Endodermal cell (in vitro differentiated cells): ENCODE data around the gene PLAC8. TPM values are rescaled to one million over a fixed set of nuclear protein-coding genes. Genes with fewer than 3 reads are reported as not detected.
"Not testable (repeated sequence)": the region's sequence is repeated elsewhere in the genome, so short reads cannot be mapped to it uniquely, and the experiment has no call there.

ENCODE experiments used
- DNase-seq: peaks from one replicate; pipeline ENCODE4 v3.0.0-alpha.2; 2017
- H3K27ac ChIP-seq: 2 replicates; pipeline ENCODE4 v1.5.1; 2013; ENCODE audit warnings: mild to moderate bottlenecking, low read depth, low read length, moderate library complexity
- H3K27me3 ChIP-seq: 2 replicates; pipeline ENCODE4 v1.6.1; 2013; ENCODE audit warnings: mild to moderate bottlenecking, low read length, moderate library complexity; ENCODE audit not compliant: insufficient read depth, control insufficient read depth, poor library complexity, severe bottlenecking
- H3K36me3 ChIP-seq: 2 replicates; pipeline ENCODE4 v1.7.0; 2013; ENCODE audit warnings: mild to moderate bottlenecking, low read length, moderate library complexity; ENCODE audit not compliant: control insufficient read depth, insufficient read depth
- H3K4me1 ChIP-seq: one replicate; pipeline ENCODE4 v1.7.0; 2013; ENCODE audit warnings: low read length; ENCODE audit not compliant: control insufficient read depth, insufficient read depth
- H3K4me3 ChIP-seq: 2 replicates; pipeline ENCODE4 v1.5.1; 2013; ENCODE audit warnings: mild to moderate bottlenecking, low read length, moderate library complexity
- H3K9ac ChIP-seq: 2 replicates; pipeline ENCODE4 v1.6.1; 2013; ENCODE audit warnings: mild to moderate bottlenecking, low read length, moderate library complexity; ENCODE audit not compliant: poor library complexity, severe bottlenecking; ENCODE audit errors: extremely low read depth
- H3K9me3 ChIP-seq: 2 replicates; pipeline ENCODE4 v1.6.1; 2013; ENCODE audit warnings: mild to moderate bottlenecking, low read length, moderate library complexity; ENCODE audit not compliant: control insufficient read depth
- H3K27ac Mint-ChIP-seq: 2 replicates; pipeline ENCODE4 v1.8.0; 2020; ENCODE audit warnings: mixed read lengths
- H3K27me3 Mint-ChIP-seq: 2 replicates; pipeline ENCODE4 v1.8.0; 2021; ENCODE audit warnings: mild to moderate bottlenecking, mixed read lengths; ENCODE audit not compliant: insufficient read depth
- H3K36me3 Mint-ChIP-seq: 2 replicates; pipeline ENCODE4 v1.8.0; 2020; ENCODE audit warnings: low read depth, mixed read lengths
- H3K4me1 Mint-ChIP-seq: 2 replicates; pipeline ENCODE4 v1.8.0; 2020; ENCODE audit warnings: mixed read lengths
- H3K4me3 Mint-ChIP-seq: 2 replicates; pipeline ENCODE4 v1.8.0; 2020; ENCODE audit warnings: mild to moderate bottlenecking, moderate library complexity, mixed read lengths
- H3K9me3 Mint-ChIP-seq: 2 replicates; pipeline ENCODE4 v1.8.0; 2020; ENCODE audit warnings: mild to moderate bottlenecking, mixed read lengths
- WGBS, 2 experiments: methylation state at CpG; one replicate each; pipeline versions ENCODE4 v1.1.5 to v1.1.7; 2013; ENCODE audit warnings: missing lambda C conversion rate in 2 of 2, mixed read lengths in 1 of 2; ENCODE audit not compliant: insufficient coverage in 1 of 2, insufficient read length in 1 of 2; 5-methylcytosine and 5-hydroxymethylcytosine counted together
- total RNA-seq, 2 donors: library from RNA; stranded (reverse); fragmentation: NEBNext Ultra II Directional in 1 of 2; extraction: Animal tissue kit (Norgen Biotek cat#: 25700) in 1 of 2; gene quantifications; 2 replicates in 1 of 2; 3 replicates in 1 of 2; pipeline ENCODE4 v1.2.1, GENCODE V29; 2021
- TF ChIP-seq, protein P1 (sequence below): fragments of 200-600 bp; sonication (generic); conservative IDR thresholded peaks from 2 replicates; pipeline ENCODE4 v1.5.0; 2021; ENCODE audit warnings: antibody characterized with exemption, mild to moderate bottlenecking

The PLAC8 gene
- total RNA-seq, 2 donors from 2014 or later = 1.8 to 2.6 TPM

DNA sequence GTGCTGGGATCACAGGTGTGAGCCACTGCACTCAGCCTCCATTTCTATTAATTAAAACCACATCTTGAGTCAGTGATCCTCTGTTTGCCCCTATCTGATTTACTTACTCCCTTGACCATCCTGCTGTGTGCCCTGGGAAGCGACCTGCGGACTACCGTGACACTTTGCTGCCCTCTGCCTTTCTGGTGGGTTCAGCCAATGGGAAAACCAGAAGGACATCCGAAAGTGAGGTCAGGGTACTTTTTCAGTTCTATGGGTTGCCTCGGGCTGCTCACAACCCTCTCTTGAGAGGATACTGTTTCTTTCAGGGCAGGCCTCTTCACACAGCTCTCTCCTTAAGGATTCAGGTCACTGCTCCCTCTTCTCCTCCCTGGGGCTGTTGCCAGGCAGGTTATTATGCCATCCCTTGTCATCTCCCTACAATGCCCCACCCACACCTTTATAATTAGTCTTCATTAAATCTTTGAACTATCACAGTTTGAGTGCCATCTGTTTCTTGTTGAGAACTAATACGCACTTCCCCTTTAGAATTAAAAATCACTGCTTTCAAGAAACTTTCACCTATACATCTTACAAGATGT, 21.4 kb downstream of the PLAC8 start:
- Mint-ChIP-seq H3K36me3 (no peaks in the 10 kb centered on the region), H3K4me3 (no peak overlapping the region), H3K27me3 (no peaks in the 10 kb centered on the region), H3K27ac (no peak overlapping the region), H3K4me1 (no peaks in the 10 kb centered on the region), H3K9me3 (no peaks in the 10 kb centered on the region)
- Histone ChIP-seq H3K27me3 (no peaks in the 10 kb centered on the region), H3K4me3 (no peak overlapping the region), H3K36me3 (no peaks in the 10 kb centered on the region), H3K27ac (no peak overlapping the region), H3K4me1 (no peaks in the 10 kb centered on the region), H3K9ac (no peak overlapping the region), H3K9me3 (no peaks in the 10 kb centered on the region)
- DNase-seq = peak; percentile 81
- TF ChIP-seq, protein P1, sequence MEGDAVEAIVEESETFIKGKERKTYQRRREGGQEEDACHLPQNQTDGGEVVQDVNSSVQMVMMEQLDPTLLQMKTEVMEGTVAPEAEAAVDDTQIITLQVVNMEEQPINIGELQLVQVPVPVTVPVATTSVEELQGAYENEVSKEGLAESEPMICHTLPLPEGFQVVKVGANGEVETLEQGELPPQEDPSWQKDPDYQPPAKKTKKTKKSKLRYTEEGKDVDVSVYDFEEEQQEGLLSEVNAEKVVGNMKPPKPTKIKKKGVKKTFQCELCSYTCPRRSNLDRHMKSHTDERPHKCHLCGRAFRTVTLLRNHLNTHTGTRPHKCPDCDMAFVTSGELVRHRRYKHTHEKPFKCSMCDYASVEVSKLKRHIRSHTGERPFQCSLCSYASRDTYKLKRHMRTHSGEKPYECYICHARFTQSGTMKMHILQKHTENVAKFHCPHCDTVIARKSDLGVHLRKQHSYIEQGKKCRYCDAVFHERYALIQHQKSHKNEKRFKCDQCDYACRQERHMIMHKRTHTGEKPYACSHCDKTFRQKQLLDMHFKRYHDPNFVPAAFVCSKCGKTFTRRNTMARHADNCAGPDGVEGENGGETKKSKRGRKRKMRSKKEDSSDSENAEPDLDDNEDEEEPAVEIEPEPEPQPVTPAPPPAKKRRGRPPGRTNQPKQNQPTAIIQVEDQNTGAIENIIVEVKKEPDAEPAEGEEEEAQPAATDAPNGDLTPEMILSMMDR = peak; percentile 56
- WGBS, 2 experiments = 53 to 74% methylated on average over 6 of the region's 6 CpGs

DNA sequence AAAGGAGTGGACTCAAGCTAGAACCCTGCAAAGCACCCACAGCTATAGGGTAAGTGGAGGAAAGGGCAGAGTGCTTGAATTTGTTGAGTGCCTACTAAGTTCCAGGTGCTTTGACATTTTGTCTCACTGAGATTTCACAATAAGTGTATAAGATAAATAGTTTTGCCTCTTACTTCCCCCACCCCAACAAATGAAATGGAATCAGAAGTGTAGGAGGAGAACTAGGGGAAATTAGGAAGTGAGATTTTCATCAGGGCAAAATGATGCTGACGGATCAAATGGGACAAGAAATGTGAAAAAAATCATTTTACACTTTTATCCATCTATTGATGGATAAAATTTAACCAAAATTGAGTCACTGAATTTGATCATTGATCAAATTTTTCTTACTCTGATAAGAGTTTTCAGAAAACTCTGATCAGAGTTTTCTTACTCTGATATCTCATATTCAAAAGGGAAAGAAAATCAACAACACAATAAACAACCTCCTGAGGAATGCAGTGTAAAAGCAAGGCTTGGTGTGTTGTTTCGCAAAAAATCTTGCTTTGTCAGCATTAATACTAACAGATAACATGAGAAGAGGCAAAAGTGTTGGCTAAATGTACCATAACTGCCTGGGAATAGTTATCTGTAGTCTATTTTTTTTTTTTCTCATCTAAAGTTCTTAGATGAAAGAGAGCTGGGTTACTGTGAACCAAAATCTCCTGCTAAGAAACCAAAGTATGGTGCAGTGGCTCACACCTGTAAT, 24.9 kb downstream of the PLAC8 start:
- H3K4me1 ChIP-seq = no peaks in the 10 kb centered on the region
- no peaks in the 10 kb centered on the region for H3K4me1 Mint-ChIP-seq
- H3K36me3 ChIP-seq = no peaks in the 10 kb centered on the region
- H3K27me3 ChIP-seq = no peaks in the 10 kb centered on the region
- no peaks in the 10 kb centered on the region for H3K27me3 Mint-ChIP-seq
- H3K9me3 Mint-ChIP-seq = no peaks in the 10 kb centered on the region
- WGBS, 2 experiments = 90% methylated on average over 2 of the region's 2 CpGs; no CpG with 5 or more reads in 1 of the 2 experiments
- H3K9ac ChIP-seq = no peak overlapping the region
- H3K9me3 ChIP-seq = no peaks in the 10 kb centered on the region
- H3K4me3 Mint-ChIP-seq = no peak overlapping the region
- H3K4me3 ChIP-seq = no peak overlapping the region
- H3K27ac ChIP-seq = no peak overlapping the region
- DNase-seq = no peak
- no peaks in the 10 kb centered on the region for H3K36me3 Mint-ChIP-seq
- H3K27ac Mint-ChIP-seq = no peak overlapping the region
- TF ChIP-seq, protein P1 = no peak

DNA sequence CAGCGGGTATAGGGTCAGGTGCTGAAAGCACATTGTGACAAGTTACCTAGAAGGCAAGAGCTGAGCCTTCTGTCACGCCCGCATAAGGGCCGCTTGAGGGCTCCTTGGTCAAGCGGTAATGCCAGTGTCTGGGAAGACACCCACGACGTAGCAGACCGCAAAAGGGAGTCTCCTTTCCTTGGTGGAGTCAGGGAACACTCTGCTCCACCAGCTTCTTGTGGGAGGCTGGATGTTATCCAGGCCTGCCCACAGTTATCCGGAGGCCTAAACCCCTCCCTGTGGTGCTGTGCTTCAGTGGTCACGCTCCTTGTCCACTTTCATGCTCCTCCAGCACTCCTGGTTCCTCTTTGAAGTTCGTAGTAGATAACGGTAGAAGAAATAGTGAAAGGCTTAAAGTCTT, 29.6 kb downstream of the PLAC8 start:
- not testable (repeated sequence) for H3K27me3 Mint-ChIP-seq, H3K27me3 ChIP-seq, H3K36me3 Mint-ChIP-seq, H3K9me3 Mint-ChIP-seq, H3K9ac ChIP-seq, DNase-seq, H3K9me3 ChIP-seq, H3K4me1 ChIP-seq, H3K4me1 Mint-ChIP-seq, H3K36me3 ChIP-seq, H3K4me3 Mint-ChIP-seq, H3K4me3 ChIP-seq, H3K27ac ChIP-seq, H3K27ac Mint-ChIP-seq
- WGBS, 2 experiments = 94 to 96% methylated on average over 9 to 12 of the region's 12 CpGs
